HG03045 (cell line): ENCODE measurements around the gene GFRA3.
"Not testable (repeated sequence)": the region's sequence is repeated elsewhere in the genome, so short reads cannot be mapped to it uniquely, and the experiment has no call there.

Experiments used
- ATAC-seq: cut with Tn5 transposase; IDR thresholded peaks from one replicate; pipeline ENCODE4 v1.9.1; 2021; ENCODE audit warnings: mild to moderate bottlenecking, moderate library complexity; ENCODE audit not compliant: unreplicated experiment

The GFRA3 gene

DNA sequence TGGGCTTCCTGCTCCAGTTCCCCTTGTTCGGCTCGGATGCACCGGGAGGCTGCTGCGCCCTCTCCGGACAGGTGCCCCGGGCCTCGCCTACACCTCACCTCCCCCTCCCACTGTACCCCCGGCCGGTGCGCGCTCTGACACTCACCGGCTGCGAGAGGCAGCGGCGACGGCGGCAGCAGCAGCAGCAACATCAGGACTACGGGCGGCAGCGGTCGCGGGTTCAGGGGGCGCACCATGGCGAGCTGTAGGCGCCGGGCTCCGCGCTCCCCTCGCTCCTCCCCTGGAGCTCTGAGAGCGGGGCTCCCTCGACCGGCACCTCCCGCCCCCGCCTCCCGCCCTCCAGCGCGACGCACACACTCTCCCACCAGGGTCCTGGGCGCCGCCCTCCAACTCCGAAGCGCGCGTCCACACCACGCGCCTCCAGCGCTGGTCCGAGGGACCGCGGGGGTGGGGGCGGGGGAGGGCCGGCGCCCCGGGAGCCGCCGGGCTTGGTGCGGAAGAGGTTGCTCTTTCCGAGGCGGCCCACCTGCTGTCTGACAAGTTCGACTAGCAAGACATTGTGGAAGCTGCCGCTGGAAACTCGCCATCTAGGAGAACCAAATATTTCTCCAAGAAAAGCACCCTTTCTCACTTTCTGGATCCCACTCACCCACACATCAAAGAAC lies at the start of gene GFRA3:
Gene GFRA3 (minus strand): TSS at position 433 of the 665 bp plus-strand sequence. CDS start 197 bp downstream, at position 236.
- ATAC-seq: no peak

- not testable (repeated sequence) for ATAC-seq
Observed at GRCh38 chr5:138318211-138318610, 43.8 kb upstream of the GFRA3 start.

DNA sequence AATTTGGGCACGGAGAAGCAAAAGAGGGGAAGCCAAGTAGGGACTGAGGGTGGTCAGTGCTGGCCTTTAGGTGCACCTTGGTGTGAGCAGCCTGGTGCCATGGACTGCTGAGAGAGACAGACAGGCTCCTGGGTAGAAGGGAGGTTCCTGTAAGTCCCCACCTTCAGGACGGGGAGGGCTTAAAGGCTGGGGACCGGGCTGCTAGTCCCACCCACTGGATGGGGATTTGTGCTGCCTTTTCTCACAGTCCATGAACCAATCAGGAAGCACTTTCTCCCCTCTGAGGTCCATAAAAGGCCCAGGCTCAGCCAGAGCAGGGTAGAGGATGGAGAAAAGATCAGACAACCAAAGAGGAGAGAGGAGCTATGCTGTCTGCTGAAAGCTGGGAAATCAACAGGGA lies 41.9 kb upstream of the GFRA3 start:
- ATAC-seq: no peak

DNA sequence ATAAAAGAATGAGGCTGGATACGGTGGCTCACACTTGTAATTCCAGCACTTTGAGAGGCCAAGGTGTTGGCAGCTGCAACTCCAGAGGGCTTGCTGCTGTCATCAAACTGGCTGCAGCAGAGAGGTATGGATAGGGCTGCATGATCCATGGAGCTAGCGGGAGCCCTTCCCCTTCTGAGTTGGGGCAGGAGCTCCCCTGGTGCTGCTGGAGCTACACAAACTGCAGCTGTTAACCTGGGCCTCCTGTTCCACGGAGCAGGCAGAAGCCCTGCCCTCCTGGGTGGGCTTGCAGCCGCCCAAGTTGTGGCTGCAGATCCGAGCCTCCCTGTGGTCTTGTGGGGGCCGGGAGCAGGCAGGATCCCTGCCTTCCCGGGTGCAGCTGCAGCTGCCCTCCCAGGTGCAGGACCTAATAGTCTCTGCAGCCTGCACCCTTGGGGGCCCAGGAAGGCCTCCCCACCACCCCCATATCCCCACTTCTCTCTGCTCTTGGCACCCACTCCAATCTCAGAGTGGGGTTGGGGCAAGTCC lies 41.4 kb upstream of the GFRA3 start:
- ATAC-seq: no peak

DNA sequence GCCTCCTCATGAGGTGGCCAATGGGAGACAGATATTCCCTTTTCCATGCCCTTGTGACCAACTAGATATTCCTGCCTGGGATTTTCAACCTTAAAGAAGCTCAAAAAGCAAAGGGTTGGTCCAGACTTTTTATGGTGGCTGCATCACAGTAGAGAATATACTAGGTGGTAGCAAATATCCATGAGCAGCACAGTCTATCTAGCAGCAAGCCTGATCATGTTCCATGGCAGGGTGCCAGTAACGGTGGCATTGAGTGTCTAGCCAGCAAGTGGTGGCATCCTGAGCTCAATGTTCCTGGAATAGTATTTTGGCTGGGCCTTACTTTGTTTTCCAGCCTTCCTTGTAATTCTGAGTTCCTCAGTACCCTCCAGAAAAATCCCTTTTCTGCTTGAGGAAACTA lies 31.4 kb upstream of the GFRA3 start:
- ATAC-seq: no peak

GRCh38 chr5:138303372-138303771 lies 29.0 kb upstream of the GFRA3 start:
- ATAC-seq: no peak

DNA sequence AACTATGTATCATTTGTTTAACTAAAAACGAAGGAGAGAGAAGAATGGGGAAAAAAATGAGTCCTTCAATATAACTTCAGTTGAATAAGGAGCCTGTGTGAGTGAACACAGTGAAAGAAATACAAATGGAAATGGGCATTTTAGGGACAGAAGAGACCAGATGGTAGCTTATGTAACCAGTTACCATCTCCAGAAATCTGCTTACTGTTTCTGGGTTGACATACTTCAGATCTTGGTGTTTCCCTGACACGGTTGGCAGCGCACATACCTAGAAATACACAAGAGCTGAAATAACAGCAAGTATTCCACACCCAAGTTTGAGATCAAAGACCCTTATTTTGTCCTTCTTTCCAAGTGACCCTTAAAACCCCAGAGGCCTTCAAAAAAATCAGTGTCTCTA lies 14.9 kb upstream of the GFRA3 start:
- no peak for ATAC-seq

DNA sequence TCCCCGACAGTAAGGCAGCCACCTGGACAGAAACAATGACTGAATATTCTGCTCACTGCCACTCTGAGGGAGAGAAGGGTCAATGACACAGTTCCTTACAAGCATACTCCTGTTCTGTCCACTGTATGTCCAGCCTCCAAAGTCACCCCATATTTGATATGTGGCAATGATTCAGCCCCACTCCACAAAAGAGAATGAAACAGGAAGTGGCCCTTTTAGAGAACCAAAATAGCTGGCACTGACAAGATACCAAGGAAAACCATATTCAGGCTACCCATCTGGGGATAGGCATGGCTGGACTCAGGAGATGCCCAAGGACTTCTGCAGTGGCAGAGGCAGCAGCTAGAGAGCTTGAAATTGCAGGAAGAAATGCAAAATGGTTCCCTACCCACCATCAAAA lies 12.8 kb upstream of the GFRA3 start:
- ATAC-seq: no peak

GRCh38 chr5:138282920-138283742 lies 8.7 kb upstream of the GFRA3 start:
- no peak for ATAC-seq

- ATAC-seq: no peak
Observed at GRCh38 chr5:138280915-138281314, 6.5 kb upstream of the GFRA3 start.

GRCh38 chr5:138276402-138277054 lies 2.1 kb upstream of the GFRA3 start:
- ATAC-seq: no peak

GRCh38 chr5:138275895-138276294 lies 1.5 kb upstream of the GFRA3 start:
- no peak for ATAC-seq

DNA sequence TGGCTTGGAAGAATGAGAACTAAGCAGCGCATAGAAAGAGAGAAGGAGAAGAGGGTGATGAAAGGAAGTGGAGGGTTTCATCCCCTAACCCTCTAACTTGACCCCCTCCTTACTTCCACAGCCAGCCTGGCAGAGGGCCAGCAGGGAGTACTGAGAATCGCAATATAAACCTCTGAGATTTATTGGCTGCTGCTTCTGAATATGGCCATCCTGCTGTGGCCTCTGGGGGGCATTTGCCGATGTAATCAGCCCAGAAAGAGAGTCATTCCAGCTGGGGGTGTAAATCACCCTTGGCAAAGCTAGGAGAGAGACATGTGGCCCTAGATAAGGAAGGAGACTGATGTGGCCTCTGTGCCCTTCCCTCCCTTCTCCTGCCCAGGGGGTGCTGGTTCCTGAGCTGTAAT lies 960 bp upstream of the GFRA3 start:
- no peak for ATAC-seq

DNA sequence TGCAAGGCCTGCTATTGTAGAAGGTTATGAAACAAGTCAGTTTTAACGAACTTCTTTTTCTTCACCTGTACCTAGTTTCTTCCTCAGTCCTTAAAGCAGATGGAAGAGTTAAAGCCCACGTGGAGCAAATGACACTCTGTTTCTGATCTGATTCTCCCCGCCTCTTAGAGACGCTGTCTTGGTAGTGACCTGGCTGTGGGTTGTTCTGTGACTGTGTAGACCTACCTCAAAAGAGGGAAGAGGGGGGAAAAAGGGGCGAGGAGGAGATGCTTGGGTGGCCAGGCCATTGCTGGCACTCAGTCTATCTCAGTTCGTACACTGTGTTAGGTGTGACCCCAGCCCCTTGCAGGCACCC lies 610 bp downstream of the GFRA3 start:
- ATAC-seq: no peak

- ATAC-seq: no peak
Observed at GRCh38 chr5:138272681-138273080, 1.7 kb downstream of the GFRA3 start.

DNA sequence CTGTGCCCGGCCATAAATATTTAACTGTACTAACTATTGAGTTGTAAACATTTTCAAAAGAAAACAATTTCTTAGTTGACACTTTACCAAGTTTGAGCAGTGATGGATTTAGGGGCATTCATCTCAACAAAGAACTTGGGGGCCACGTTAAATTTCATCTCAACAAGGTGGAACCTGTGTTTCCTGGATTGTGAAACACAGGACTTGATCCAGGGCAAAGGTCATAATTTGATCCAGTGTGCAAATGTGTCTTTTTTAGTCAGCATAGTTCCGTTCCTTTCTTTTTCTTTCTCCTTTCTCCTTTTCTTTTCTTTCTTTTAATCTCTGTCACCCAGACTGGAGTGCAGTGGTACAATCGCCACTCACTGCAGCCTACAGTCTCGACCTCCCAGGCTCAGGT lies 3.1 kb downstream of the GFRA3 start:
- no peak for ATAC-seq

DNA sequence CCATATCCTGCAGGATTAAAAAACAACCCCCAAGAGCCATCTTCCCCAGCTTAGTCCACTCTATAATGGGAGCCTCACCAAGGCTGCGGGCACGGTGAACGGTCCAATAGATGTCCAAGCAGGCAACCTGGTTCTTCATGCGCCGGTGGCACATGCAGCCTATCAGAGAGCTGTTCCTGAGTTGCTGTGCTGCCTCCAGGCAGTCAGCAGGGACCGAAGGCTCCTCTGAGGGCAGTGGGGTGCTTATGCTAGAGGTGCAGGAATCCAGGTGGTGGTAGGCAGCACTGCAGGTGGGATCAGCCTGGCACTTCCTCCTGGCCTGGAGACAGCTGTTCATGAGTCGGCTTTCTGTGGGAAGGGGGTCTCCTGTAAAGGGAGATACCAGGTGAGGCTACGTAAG lies 10.2 kb downstream of the GFRA3 start:
- no peak for ATAC-seq

DNA sequence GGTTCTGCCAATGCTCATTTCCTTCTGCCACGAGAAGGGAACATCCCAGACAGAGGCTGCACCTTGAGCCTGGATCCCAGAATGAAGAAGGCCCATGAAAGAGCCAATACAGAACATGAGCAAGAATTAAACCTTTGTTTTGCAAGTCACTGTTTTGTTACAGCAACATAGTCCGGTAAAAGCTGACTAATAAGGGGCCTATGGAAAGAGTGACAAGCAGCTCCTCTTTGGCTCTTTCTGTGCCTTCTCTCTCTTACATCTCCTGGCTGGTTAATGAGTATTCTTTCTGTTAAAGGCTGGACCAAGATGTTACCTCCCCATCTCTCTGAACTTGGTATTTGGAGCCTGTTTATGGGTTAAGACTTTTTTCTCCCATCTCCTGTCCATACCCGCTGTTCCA lies 10.8 kb downstream of the GFRA3 start:
- no peak for ATAC-seq

DNA sequence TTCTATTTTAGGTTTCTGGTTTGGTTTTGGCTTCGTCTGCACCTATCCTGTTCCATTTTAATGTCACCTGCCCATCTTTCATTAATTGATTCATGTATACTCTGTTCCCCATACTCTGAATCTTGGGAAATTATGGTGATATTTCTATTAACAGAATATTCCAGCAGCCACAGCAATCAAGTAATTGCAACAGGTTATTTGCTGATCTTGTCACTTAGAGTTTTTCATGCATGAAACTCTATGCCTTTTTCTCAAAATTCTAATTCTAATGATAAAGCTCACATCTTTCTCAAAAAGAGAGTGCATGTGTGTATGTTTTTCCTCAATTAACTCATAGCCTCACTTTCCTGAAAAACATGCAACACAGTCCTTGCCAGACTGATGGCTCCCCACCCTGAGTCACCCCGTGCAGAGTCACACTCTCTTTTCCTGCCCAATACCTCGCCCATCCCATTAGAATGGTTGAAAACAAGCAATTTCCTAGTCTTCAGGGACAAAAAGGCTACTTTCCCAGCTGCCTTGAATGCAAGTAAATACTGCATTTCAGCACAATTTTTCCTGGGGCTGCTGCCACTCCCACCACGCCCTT lies 15.6 kb downstream of the GFRA3 start:
- no peak for ATAC-seq

DNA sequence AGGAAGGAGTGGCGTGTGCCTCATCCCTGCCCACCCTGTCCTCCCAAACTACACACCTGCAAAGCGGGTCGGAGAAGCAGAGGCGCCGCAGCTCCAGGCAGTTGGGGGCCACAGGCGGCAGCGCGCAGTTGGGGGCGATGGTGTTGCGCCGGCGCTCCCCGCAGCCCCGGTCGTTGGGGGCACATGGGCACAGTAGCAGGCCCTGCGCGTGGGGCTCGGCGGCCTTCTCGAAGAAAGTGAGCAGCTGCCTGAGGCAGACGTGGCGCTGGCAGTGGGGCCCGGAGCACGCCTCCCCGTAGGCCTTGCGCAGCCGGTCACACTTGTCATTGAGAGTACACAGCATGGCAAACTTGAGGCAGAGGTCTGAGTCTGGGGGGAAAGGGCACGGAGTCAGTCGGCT lies 16.8 kb downstream of the GFRA3 start:
- no peak for ATAC-seq

DNA sequence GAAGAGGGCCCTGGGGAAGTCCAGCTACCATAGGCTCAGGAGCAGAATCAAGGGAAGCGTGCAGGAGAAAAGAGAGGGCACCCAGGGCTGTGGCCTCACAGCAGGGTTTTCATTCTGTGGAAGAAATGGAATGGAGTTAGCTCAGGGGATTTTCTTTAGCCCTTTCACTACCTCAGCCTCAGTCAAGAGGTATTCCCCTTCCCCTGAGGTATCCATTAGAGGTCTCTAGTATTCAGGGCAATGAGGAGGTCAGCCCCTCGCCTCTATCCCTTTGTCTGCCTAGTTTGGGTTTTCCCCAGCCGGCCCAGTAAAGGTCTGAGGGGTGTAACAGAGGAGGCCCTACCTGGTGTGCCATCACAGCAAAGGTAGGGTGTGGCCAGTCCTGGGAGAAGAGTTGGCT lies 21.5 kb downstream of the GFRA3 start:
- ATAC-seq: no peak
